ENCODE data around the gene RFX2. TPM values are rescaled to one million over a fixed set of nuclear protein-coding genes. Genes with fewer than 3 reads are reported as not detected.

The RFX2 gene
- total and polyA plus RNA-seq, 4 donors = 0.67 to 5.1 (median 2.8) TPM

DNA sequence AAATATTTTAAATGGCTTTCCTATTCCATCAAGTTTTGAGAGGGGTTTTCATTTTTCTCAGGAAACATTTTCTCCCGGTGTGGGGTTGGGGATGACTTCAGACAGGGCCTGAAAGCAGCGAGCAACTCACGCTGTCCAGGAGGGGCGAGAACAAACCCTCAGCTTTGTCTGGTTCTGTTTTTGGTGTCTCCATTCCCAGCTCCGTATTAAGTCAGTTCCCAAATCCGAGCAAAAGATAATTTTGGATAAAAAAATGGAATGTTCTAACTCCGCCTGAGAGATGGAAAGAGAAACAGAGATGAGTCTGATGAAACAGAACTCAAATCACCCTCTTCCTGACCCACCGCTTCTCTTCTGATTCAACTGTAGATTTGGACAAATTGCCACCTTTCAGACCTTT lies 38.4 kb downstream of the RFX2 start:
- H3K27me3 ChIP-seq (ENCODE audit: control insufficient read depth in 4 of 4, insufficient read depth in 4 of 4, low read length in 3 of 4) = no peaks in the 10 kb centered on the region
- H3K36me3 ChIP-seq (ENCODE audit: control insufficient read depth in 4 of 4, insufficient read depth in 3 of 4, low read depth in 1 of 4, low read length in 3 of 4) = no peaks in the 10 kb centered on the region
- no peak overlapping the region for H3K4me3 ChIP-seq (ENCODE audit: low read depth in 1 of 3, low read length in 3 of 3)
- no peak overlapping the region for H3K9ac ChIP-seq (ENCODE audit: low read depth in 1 of 2, low read length in 2 of 2)
- TF ChIP-seq EGR1 (IDR thresholded peaks at IDR 0.05; ENCODE audit: low read depth in 2 of 2) (no peak), NR2F2 (IDR thresholded peaks at IDR 0.05) (no peak), RAD21 (IDR thresholded peaks at IDR 0.05) (no peak), FOXA2 (IDR thresholded peaks at IDR 0.05) (no peak), FOXA1 (IDR thresholded peaks at IDR 0.05) (no peak), RXRA (IDR thresholded peaks at IDR 0.05) (no peak), JUND (IDR thresholded peaks at IDR 0.05) (no peak), HNF4G (IDR thresholded peaks at IDR 0.05) (no peak), MAX (IDR thresholded peaks at IDR 0.05) (no peak), GABPA (IDR thresholded peaks at IDR 0.05 in 1 of 2, conservative IDR thresholded peaks at IDR 0.05 in 1 of 2) (no peak), YY1 (IDR thresholded peaks at IDR 0.05) (no peak), ATF3 (IDR thresholded peaks at IDR 0.05) (no peak), REST (IDR thresholded peaks at IDR 0.05) (no peak), TAF1 (conservative IDR thresholded peaks at IDR 0.05) (no peak), SP1 (IDR thresholded peaks at IDR 0.05) (no peak), HNF4A (conservative IDR thresholded peaks at IDR 0.05) (no peak)
- TF ChIP-seq, protein P1, sequence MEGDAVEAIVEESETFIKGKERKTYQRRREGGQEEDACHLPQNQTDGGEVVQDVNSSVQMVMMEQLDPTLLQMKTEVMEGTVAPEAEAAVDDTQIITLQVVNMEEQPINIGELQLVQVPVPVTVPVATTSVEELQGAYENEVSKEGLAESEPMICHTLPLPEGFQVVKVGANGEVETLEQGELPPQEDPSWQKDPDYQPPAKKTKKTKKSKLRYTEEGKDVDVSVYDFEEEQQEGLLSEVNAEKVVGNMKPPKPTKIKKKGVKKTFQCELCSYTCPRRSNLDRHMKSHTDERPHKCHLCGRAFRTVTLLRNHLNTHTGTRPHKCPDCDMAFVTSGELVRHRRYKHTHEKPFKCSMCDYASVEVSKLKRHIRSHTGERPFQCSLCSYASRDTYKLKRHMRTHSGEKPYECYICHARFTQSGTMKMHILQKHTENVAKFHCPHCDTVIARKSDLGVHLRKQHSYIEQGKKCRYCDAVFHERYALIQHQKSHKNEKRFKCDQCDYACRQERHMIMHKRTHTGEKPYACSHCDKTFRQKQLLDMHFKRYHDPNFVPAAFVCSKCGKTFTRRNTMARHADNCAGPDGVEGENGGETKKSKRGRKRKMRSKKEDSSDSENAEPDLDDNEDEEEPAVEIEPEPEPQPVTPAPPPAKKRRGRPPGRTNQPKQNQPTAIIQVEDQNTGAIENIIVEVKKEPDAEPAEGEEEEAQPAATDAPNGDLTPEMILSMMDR (IDR thresholded peaks at IDR 0.05; ENCODE audit: low read depth, low read length, missing input control) = no peak
- TF ChIP-seq, protein P2, sequence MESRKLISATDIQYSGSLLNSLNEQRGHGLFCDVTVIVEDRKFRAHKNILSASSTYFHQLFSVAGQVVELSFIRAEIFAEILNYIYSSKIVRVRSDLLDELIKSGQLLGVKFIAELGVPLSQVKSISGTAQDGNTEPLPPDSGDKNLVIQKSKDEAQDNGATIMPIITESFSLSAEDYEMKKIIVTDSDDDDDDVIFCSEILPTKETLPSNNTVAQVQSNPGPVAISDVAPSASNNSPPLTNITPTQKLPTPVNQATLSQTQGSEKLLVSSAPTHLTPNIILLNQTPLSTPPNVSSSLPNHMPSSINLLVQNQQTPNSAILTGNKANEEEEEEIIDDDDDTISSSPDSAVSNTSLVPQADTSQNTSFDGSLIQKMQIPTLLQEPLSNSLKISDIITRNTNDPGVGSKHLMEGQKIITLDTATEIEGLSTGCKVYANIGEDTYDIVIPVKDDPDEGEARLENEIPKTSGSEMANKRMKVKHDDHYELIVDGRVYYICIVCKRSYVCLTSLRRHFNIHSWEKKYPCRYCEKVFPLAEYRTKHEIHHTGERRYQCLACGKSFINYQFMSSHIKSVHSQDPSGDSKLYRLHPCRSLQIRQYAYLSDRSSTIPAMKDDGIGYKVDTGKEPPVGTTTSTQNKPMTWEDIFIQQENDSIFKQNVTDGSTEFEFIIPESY (IDR thresholded peaks at IDR 0.05) = no peak
- no peak for DNase-seq (ENCODE audit: low spot score)
- H3K4me1 ChIP-seq (ENCODE audit: control insufficient read depth in 4 of 4, insufficient read depth in 4 of 4, low read length in 3 of 4) = peaks cover 4 to 16% (median 11%) of the 10 kb centered on the region in 4 donors
- H3K27ac ChIP-seq (ENCODE audit: low read depth in 1 of 2, low read length in 2 of 2) = no peak overlapping the region
- H3K9me3 ChIP-seq (ENCODE audit: control insufficient read depth in 4 of 4, low read length in 3 of 4) = no peaks in the 10 kb centered on the region
- 93% methylated on average over 8 of the region's 8 CpGs for WGBS
